ENCODE results near the gene TTC13.

The TTC13 gene, protein sequence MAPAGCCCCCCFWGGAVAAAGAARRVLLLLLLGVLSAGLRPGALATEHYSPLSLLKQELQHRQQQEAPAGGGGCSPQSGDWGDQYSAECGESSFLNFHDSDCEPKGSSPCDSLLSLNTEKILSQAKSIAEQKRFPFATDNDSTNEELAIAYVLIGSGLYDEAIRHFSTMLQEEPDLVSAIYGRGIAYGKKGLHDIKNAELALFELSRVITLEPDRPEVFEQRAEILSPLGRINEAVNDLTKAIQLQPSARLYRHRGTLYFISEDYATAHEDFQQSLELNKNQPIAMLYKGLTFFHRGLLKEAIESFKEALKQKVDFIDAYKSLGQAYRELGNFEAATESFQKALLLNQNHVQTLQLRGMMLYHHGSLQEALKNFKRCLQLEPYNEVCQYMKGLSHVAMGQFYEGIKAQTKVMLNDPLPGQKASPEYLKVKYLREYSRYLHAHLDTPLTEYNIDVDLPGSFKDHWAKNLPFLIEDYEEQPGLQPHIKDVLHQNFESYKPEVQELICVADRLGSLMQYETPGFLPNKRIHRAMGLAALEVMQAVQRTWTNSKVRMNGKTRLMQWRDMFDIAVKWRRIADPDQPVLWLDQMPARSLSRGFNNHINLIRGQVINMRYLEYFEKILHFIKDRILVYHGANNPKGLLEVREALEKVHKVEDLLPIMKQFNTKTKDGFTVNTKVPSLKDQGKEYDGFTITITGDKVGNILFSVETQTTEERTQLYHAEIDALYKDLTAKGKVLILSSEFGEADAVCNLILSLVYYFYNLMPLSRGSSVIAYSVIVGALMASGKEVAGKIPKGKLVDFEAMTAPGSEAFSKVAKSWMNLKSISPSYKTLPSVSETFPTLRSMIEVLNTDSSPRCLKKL

DNA sequence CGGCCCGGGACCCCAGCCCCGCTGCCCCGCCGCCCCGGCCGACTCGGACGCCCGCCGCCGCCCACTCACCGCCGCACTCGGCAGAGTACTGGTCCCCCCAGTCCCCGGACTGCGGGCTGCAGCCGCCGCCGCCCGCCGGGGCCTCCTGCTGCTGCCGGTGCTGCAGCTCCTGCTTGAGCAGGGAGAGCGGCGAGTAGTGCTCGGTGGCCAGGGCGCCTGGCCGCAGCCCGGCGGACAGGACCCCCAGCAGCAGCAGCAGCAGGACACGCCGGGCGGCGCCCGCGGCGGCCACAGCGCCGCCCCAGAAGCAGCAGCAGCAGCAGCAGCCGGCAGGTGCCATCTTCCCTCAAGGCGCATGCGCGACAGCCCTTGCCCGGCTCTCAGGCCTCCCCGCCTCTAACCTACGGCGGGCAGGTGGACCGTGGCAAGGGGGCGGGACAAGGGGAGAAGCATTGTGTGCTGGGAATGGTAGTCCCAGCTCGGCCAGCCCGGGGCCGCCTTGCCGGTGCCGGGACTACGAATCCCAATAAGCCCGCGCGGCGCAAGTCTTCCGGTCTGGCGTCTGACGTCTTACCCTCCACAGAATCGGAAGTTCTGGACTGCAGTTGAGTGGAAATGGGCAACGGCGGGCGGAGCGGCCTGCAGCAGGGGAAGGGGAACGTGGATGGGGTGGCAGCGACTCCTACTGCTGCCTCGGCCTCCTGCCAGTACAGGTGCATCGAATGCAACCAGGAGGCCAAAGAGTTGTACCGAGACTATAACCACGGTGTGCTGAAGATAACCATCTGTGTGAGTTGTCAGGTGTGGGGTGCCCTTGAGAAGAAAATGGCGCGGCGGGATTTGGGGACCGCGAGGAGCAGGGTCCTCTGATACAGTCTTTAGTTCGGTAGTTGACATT lies at the start of gene TTC13, which contains the start of gene ARV1:
TSS of gene TTC13 (minus strand) at position 371 of the 898 bp plus-strand sequence. CDS start at position 340, 31 bp downstream.
TSS of gene ARV1 (plus strand) at position 604 of the 898 bp plus-strand sequence. CDS start at position 616, 12 bp downstream.
- Histone ChIP-seq H3K27ac (no peak within 1 kb of the TSS), H3K27me3 (replicated peaks) (no peaks in the 10 kb centered on the region), H3K4me3 (ENCODE audit: low read depth, low read length) (peak within 1 kb of the TSS; percentile 89), H3K36me3 (replicated peaks) (no peaks in the 10 kb centered on the region)
- in situ Hi-C loops (cut with HindIII; ENCODE audit: low pct_ligation_motif_present, low sequenced_read_pairs) = no loop called here
- peak; percentile 97 for DNase-seq
- TF ChIP-seq, protein P1, sequence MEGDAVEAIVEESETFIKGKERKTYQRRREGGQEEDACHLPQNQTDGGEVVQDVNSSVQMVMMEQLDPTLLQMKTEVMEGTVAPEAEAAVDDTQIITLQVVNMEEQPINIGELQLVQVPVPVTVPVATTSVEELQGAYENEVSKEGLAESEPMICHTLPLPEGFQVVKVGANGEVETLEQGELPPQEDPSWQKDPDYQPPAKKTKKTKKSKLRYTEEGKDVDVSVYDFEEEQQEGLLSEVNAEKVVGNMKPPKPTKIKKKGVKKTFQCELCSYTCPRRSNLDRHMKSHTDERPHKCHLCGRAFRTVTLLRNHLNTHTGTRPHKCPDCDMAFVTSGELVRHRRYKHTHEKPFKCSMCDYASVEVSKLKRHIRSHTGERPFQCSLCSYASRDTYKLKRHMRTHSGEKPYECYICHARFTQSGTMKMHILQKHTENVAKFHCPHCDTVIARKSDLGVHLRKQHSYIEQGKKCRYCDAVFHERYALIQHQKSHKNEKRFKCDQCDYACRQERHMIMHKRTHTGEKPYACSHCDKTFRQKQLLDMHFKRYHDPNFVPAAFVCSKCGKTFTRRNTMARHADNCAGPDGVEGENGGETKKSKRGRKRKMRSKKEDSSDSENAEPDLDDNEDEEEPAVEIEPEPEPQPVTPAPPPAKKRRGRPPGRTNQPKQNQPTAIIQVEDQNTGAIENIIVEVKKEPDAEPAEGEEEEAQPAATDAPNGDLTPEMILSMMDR (IDR thresholded peaks at IDR 0.05; ENCODE audit: low read depth, low read length, missing control alignments) = peak; percentile 32

DNA sequence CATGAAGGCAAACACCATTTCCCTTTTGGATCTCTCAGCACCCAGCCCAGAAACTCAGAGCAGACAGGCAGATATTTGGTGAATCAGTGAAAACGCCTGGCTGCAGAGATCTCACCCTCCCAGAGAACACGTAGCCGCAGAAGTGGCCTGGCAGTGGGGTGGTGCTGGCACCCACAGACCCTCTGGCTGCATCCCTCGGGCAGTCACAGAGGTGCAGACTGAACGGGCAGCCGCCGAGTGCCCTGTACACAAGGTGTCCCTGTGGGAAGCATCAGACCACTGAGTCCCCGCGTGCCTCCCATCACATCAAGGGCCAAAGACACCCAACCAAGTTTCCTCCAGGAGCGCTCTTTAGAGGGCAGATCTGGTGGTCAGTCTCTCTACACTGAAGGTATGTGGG lies 49.3 kb upstream of the TTC13 start:
- Histone ChIP-seq H3K36me3 (replicated peaks) (no peaks in the 10 kb centered on the region), H3K27me3 (replicated peaks) (no peaks in the 10 kb centered on the region), H3K4me3 (ENCODE audit: low read depth, low read length) (no peak overlapping the region), H3K27ac (no peak overlapping the region)
- TF ChIP-seq, protein P1 (IDR thresholded peaks at IDR 0.05; ENCODE audit: low read depth, low read length, missing control alignments) = no peak
- in situ Hi-C loops (cut with HindIII; ENCODE audit: low pct_ligation_motif_present, low sequenced_read_pairs) = no loop called here
- no peak for DNase-seq

DNA sequence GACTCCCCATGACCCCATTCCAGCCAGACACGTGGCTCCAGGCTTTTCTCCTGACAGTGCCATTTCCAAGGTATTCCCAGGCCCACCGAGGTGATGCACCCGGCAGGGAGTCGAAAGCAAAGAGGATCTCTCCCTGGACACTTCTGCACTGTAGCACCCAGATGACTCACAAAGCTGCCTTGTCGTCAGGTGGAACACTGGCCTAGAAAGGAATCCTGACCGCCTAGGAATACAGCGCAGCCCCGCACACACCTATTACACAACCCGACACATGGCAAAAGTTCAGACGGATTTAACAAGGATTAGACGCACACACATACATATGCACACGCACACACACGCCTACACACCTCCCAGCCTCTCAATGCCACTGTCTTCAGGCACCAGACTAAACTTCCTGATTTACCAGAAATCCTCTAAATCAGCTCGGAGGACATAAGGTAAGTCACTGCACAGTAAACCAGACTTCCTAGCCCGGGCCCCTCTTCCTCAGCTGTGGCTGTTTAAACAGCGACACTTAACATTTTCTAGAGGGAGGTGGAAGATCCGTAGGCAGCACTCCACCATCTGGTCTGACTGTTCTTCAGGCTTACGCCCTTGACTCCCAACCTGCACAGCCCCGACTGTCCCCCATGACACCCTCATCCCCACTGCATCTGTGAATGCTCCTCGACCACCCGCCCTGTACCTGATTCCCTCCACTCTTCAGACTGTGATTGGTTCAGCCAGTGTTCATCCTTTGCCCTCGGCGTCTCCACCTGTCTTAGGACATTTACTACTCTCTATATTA lies 48.7 kb upstream of the TTC13 start:
- TF ChIP-seq, protein P1 (IDR thresholded peaks at IDR 0.05; ENCODE audit: low read depth, low read length, missing control alignments) = no peak
- H3K27me3 ChIP-seq (replicated peaks) = no peaks in the 10 kb centered on the region

DNA sequence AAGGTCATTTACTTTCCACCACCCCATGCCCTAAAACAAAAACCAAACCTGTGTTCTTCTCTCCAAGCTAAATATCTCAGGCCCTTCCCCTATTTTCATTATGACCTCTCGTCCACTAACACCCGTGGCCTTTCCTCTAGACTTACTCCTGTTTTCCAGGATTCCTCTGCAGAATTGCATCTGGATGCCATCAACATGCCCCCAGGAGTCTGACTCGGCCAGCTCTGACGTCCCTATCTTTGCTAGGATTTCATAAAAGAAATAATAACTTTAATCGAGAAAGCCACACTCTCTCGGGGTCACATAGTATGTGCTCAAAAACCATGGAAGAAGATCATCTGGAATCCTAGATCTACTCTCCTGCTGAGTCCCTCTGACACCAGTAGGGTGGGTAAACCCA lies 47.9 kb upstream of the TTC13 start:
- in situ Hi-C loops (cut with HindIII; ENCODE audit: low pct_ligation_motif_present, low sequenced_read_pairs) = no loop called here
- H3K27ac ChIP-seq = no peak overlapping the region

More for the DNA sequence above, 48.7 kb upstream of the TTC13 start:
- in situ Hi-C loops (cut with HindIII; ENCODE audit: low pct_ligation_motif_present, low sequenced_read_pairs) = no loop called here
- DNase-seq = no peak
- no peak overlapping the region for H3K27ac ChIP-seq
- no peaks in the 10 kb centered on the region for H3K36me3 ChIP-seq (replicated peaks)
- no peak overlapping the region for H3K4me3 ChIP-seq (ENCODE audit: low read depth, low read length)

More for the DNA sequence above, 47.9 kb upstream of the TTC13 start:
- H3K27me3 ChIP-seq (replicated peaks) = no peaks in the 10 kb centered on the region
- no peaks in the 10 kb centered on the region for H3K36me3 ChIP-seq (replicated peaks)
- DNase-seq = no peak
- H3K4me3 ChIP-seq (ENCODE audit: low read depth, low read length) = no peak overlapping the region
- TF ChIP-seq, protein P1 (IDR thresholded peaks at IDR 0.05; ENCODE audit: low read depth, low read length, missing control alignments) = no peak

Measured in brain microvascular endothelial cell (primary cell).